Panc1 (cell line): ENCODE data around the gene CLMP. TPM values are rescaled to one million over a fixed set of nuclear protein-coding genes. Genes with fewer than 3 reads are reported as not detected.

Source experiments
- ATAC-seq: fragments of 200-7000 bp; cut with Tn5 transposase; 2 replicates; pipeline ENCODE4 v1.9.1; 2020; ENCODE audit warnings: mild to moderate bottlenecking, moderate library complexity
- BruUV-seq: library from RNA; stranded (reverse); fragments of 400-500 nt; replicated peaks from 2 replicates; lab custom pipeline; 2021; lab: Mats Ljungman, UMichigan
- CTCF ChIA-PET: fragments of 300-600 bp; sonication (Branson Sonifier 250); formaldehyde crosslinking; loops from one replicate; lab custom pipeline; 2022; ENCODE audit warnings: antibody characterized with exemption; lab: Charles Lee
- POLR2A ChIA-PET: fragments of 300-600 bp; sonication (Branson Sonifier 250); formaldehyde crosslinking; loops from one replicate; lab custom pipeline; 2022; ENCODE audit warnings: antibody characterized with exemption; lab: Charles Lee
- DNase-seq: peaks from one replicate; pipeline ENCODE4 v3.0.0-alpha.2; 2010; ENCODE audit warnings: low read depth, low spot score
- H3K27ac ChIP-seq: 2 replicates; pipeline ENCODE4 v1.5.1; 2011; ENCODE audit warnings: mild to moderate bottlenecking, low read length, inconsistent platforms
- H3K27me3 ChIP-seq: fragments of 200-500 bp; sonication (Bioruptor generic); 2 replicates; pipeline ENCODE4 v1.6.0; 2014; ENCODE audit warnings: low read length, inconsistent platforms; ENCODE audit not compliant: control insufficient read depth, insufficient read depth
- H3K36me3 ChIP-seq: fragments of 200-500 bp; sonication (Bioruptor generic); 2 replicates; pipeline ENCODE4 v1.5.1; 2014; ENCODE audit warnings: inconsistent platforms, mild to moderate bottlenecking, low read length, moderate library complexity; ENCODE audit not compliant: control insufficient read depth, insufficient read depth
- H3K4me1 ChIP-seq: 2 replicates; pipeline ENCODE4 v1.5.1; 2011; ENCODE audit warnings: inconsistent platforms, mild to moderate bottlenecking, low read length, moderate library complexity; ENCODE audit not compliant: control insufficient read depth, insufficient read depth
- H3K4me3 ChIP-seq, 2 experiments: 2 replicates each; pipeline ENCODE4 v1.5.1; 2011 to 2012; ENCODE audit warnings: low read depth in 2 of 2, low read length in 2 of 2, mild to moderate bottlenecking in 2 of 2, inconsistent platforms in 1 of 2, moderate library complexity in 1 of 2
- H3K9me3 ChIP-seq: fragments of 200-500 bp; sonication (Bioruptor generic); 2 replicates; pipeline ENCODE4 v1.5.1; 2014; ENCODE audit warnings: low read depth, mild to moderate bottlenecking, inconsistent platforms, low read length, moderate library complexity; ENCODE audit not compliant: control insufficient read depth, insufficient read depth
- CTCF ChIP-seq: fragments of 450-650 bp; IDR thresholded peaks from 2 replicates; pipeline ENCODE4 v1.5.1; 2017; ENCODE audit warnings: mild to moderate bottlenecking
- POLR2AphosphoS5 ChIP-seq: IDR thresholded peaks from 2 replicates; pipeline ENCODE4 v1.6.1; 2012; ENCODE audit warnings: mild to moderate bottlenecking, low read depth, low read length, moderate library complexity
- REST ChIP-seq, 2 experiments: IDR thresholded peaks; 2 replicates each; pipeline ENCODE4 v1.6.1; 2011 to 2012; ENCODE audit warnings: low read depth in 2 of 2, control low read depth in 1 of 2, low read length in 1 of 2, mild to moderate bottlenecking in 1 of 2, moderate library complexity in 1 of 2; ENCODE audit not compliant: insufficient read depth in 1 of 2
- SIN3A ChIP-seq: IDR thresholded peaks from 2 replicates; pipeline ENCODE4 v1.6.1; 2012; ENCODE audit warnings: low read depth, mild to moderate bottlenecking, low read length, moderate library complexity, borderline replicate concordance; ENCODE audit not compliant: insufficient read depth
- TCF7L2 ChIP-seq: IDR thresholded peaks from 2 replicates; pipeline ENCODE4 v1.6.1; 2011; ENCODE audit warnings: mild to moderate bottlenecking, low read depth, low read length, inconsistent platforms
- in situ Hi-C: cut with HindIII; loops from 2 replicates; pipeline ENCODE4 v1.10.0; 2016; ENCODE audit warnings: low sequenced_read_pairs, low pct_unique_long_range_greater_than_20kb
- intact Hi-C: fragments of 100-400 bp; cut with micrococcal nuclease; formaldehyde crosslinking; loops from one replicate; pipeline ENCODE4 v1.10.0; 2022; ENCODE audit not compliant: unreplicated experiment
- total RNA-seq: library from RNA; stranded (reverse); gene quantifications from one replicate; pipeline ENCODE4 v1.2.1, GENCODE V29; 2021; ENCODE audit not compliant: unreplicated experiment

Gene CLMP
- total RNA-seq, 1 experiment from 2014 or later = 1.5 TPM

- BruUV-seq = no TSS peak
- no peaks in the 10 kb centered on the region for H3K4me1 ChIP-seq
- ATAC-seq = no peak
- in situ Hi-C loops (no loop called here), intact Hi-C loops (no loop called here)
- H3K36me3 ChIP-seq = no peaks in the 10 kb centered on the region
- no peaks in the 10 kb centered on the region for H3K27me3 ChIP-seq
- no peak overlapping the region for H3K27ac ChIP-seq
- H3K4me3 ChIP-seq = no peak overlapping the region
- no peak for TF ChIP-seq TCF7L2
- TF ChIP-seq CTCF = no peak
- TF ChIP-seq REST (IDR thresholded peaks at IDR 0.05; ENCODE audit: insufficient read depth in 1 of 2, low read depth in 2 of 2, low read length in 1 of 2) = no peak
- no peak for TF ChIP-seq SIN3A
- no peak for TF ChIP-seq POLR2AphosphoS5
- no peaks in the 10 kb centered on the region for H3K9me3 ChIP-seq
- POLR2A ChIA-PET = no interaction called here
- CTCF ChIA-PET = interaction anchor here (0.6 kb wide), 1 partner anchor 126 kb away, joined by 3 read pairs; no protein-coding TSS in a partner anchor
- no peak for DNase-seq
These were observed 43.2 kb upstream of the CLMP start for GRCh38 chr11:123238297-123238696.

- no peak for ATAC-seq
- Histone ChIP-seq H3K27me3 (no peaks in the 10 kb centered on the region), H3K9me3 (no peaks in the 10 kb centered on the region), H3K4me1 (no peaks in the 10 kb centered on the region), H3K36me3 (no peaks in the 10 kb centered on the region), H3K4me3 (no peak overlapping the region), H3K27ac (no peak overlapping the region)
- intact Hi-C loops (no loop called here), in situ Hi-C loops (no loop called here)
- no peak for DNase-seq
- CTCF ChIA-PET = interaction anchor here (0.6 kb wide), 1 partner anchor 133 kb away, joined by 5 read pairs; no protein-coding TSS in a partner anchor
- BruUV-seq = no TSS peak
- TF ChIP-seq TCF7L2 = no peak
- no peak for TF ChIP-seq POLR2AphosphoS5
- no peak for TF ChIP-seq CTCF
- TF ChIP-seq SIN3A = no peak
- TF ChIP-seq REST (IDR thresholded peaks at IDR 0.05; ENCODE audit: insufficient read depth in 1 of 2, low read depth in 2 of 2, low read length in 1 of 2) = no peak
- POLR2A ChIA-PET = no interaction called here
These were observed 41.8 kb upstream of the CLMP start for GRCh38 chr11:123236879-123237278.
